ENCODE data around the gene SPACA4. TPM values are rescaled to one million over a fixed set of nuclear protein-coding genes. Genes with fewer than 3 reads are reported as not detected.
"Not testable (repeated sequence)": the region's sequence is repeated elsewhere in the genome, so short reads cannot be mapped to it uniquely, and the experiment has no call there.

Gene SPACA4
- total RNA-seq, 1 experiment from 2014 or later: not detected

- no peaks in the 10 kb centered on the region for H3K27me3 Mint-ChIP-seq (ENCODE audit: insufficient read depth, unreplicated experiment)
- DNase-seq (ENCODE audit: unreplicated experiment): no peak
- peaks cover 19% of the 10 kb centered on the region for H3K4me1 Mint-ChIP-seq (ENCODE audit: insufficient read depth, unreplicated experiment)
- H3K4me3 Mint-ChIP-seq (ENCODE audit: unreplicated experiment): no peak overlapping the region
- CTCF ChIA-PET: interaction anchor here (0.6 to 1.4 kb wide), 4 partner anchors 13 to 180 kb away, joined by 3 to 6 read pairs (median 4); no protein-coding TSS in a partner anchor
- no peak for TF ChIP-seq CTCF (IDR thresholded peaks at IDR 0.05; ENCODE audit: unreplicated experiment)
- no peak overlapping the region for H3K27ac Mint-ChIP-seq (ENCODE audit: low read depth, unreplicated experiment)
- POLR2A ChIA-PET: interaction anchor here (1.0 kb wide), 1 partner anchor 250 kb away, joined by 3 read pairs; a partner anchor contains a TSS
- intact Hi-C loops (cut with micrococcal nuclease): no loop called here
- no peaks in the 10 kb centered on the region for H3K9me3 Mint-ChIP-seq (ENCODE audit: unreplicated experiment)
- no TSS peak for BruUV-seq (replicated peaks)
- H3K36me3 Mint-ChIP-seq (ENCODE audit: insufficient read depth, unreplicated experiment): no peaks in the 10 kb centered on the region
Measured at GRCh38 chr19:48571378-48572162, 35.0 kb upstream of the SPACA4 start.

- intact Hi-C loops (cut with micrococcal nuclease): no loop called here
- Mint-ChIP-seq H3K27me3 (ENCODE audit: insufficient read depth, unreplicated experiment) (no peaks in the 10 kb centered on the region), H3K4me3 (ENCODE audit: unreplicated experiment) (no peak overlapping the region), H3K4me1 (ENCODE audit: insufficient read depth, unreplicated experiment) (peaks cover 14% of the 10 kb centered on the region), H3K36me3 (ENCODE audit: insufficient read depth, unreplicated experiment) (no peaks in the 10 kb centered on the region), H3K9me3 (ENCODE audit: unreplicated experiment) (no peaks in the 10 kb centered on the region), H3K27ac (ENCODE audit: low read depth, unreplicated experiment) (no peak overlapping the region)
- DNase-seq (ENCODE audit: unreplicated experiment): no peak
- TF ChIP-seq CTCF (IDR thresholded peaks at IDR 0.05; ENCODE audit: unreplicated experiment): no peak
- ChIA-PET CTCF (interaction anchor here (0.6 to 2.4 kb wide), 7 partner anchors 10 to 1817 kb away, joined by 3 to 10 read pairs (median 5); no protein-coding TSS in a partner anchor), POLR2A (interaction anchor here (1.4 kb wide), 1 partner anchor 16 kb away, joined by 6 read pairs; no protein-coding TSS in a partner anchor)
- no TSS peak for BruUV-seq (replicated peaks)
Measured at GRCh38 chr19:48573163-48573505, 33.4 kb upstream of the SPACA4 start.

GRCh38 chr19:48575931-48576622 lies 30.5 kb upstream of the SPACA4 start:
- BruUV-seq (replicated peaks): no TSS peak
- H3K4me1 Mint-ChIP-seq (ENCODE audit: insufficient read depth, unreplicated experiment): peaks cover 6% of the 10 kb centered on the region
- POLR2A ChIA-PET: no interaction called here
- H3K27me3 Mint-ChIP-seq (ENCODE audit: insufficient read depth, unreplicated experiment): no peaks in the 10 kb centered on the region
- TF ChIP-seq CTCF (IDR thresholded peaks at IDR 0.05; ENCODE audit: unreplicated experiment): no peak
- intact Hi-C loops (cut with micrococcal nuclease): no loop called here
- CTCF ChIA-PET: interaction anchor here (1.1 kb wide), 1 partner anchor 18 kb away, joined by 4 read pairs; no protein-coding TSS in a partner anchor
- H3K4me3 Mint-ChIP-seq (ENCODE audit: unreplicated experiment): no peak overlapping the region
- no peak overlapping the region for H3K27ac Mint-ChIP-seq (ENCODE audit: low read depth, unreplicated experiment)
- no peaks in the 10 kb centered on the region for H3K36me3 Mint-ChIP-seq (ENCODE audit: insufficient read depth, unreplicated experiment)
- no peak for DNase-seq (ENCODE audit: unreplicated experiment)
- no peaks in the 10 kb centered on the region for H3K9me3 Mint-ChIP-seq (ENCODE audit: unreplicated experiment)

- ChIA-PET CTCF (interaction anchor here (0.7 to 1.3 kb wide), 3 partner anchors 37 to 532 kb away, joined by 3 to 5 read pairs (median 3); no protein-coding TSS in a partner anchor), POLR2A (interaction anchor here (1.4 kb wide), 1 partner anchor 10 kb away, joined by 3 read pairs; no protein-coding TSS in a partner anchor)
- H3K36me3 Mint-ChIP-seq (ENCODE audit: insufficient read depth, unreplicated experiment); H3K27ac Mint-ChIP-seq (ENCODE audit: low read depth, unreplicated experiment); DNase-seq (ENCODE audit: unreplicated experiment); intact Hi-C loops (cut with micrococcal nuclease); H3K4me1 Mint-ChIP-seq (ENCODE audit: insufficient read depth, unreplicated experiment); H3K9me3 Mint-ChIP-seq (ENCODE audit: unreplicated experiment); H3K27me3 Mint-ChIP-seq (ENCODE audit: insufficient read depth, unreplicated experiment); H3K4me3 Mint-ChIP-seq (ENCODE audit: unreplicated experiment); BruUV-seq (replicated peaks): not testable (repeated sequence)
Measured at GRCh38 chr19:48577908-48578307, 28.6 kb upstream of the SPACA4 start.

Measured in MCF 10A (cell line).